ENCODE results near the gene RHOT2. TPM values are rescaled to one million over a fixed set of nuclear protein-coding genes. Genes with fewer than 3 reads are reported as not detected.

RHOT2 gene
- total RNA-seq, 1 experiment from 2014 or later, result 92.5 TPM

Other genes starting within 250 kb of the RHOT2 start
- 24.0 to 30.6 TPM (median 26.9 TPM) in 5 replicates for gene RAB11FIP3, start 242.5 kb upstream of the RHOT2 start, total RNA-seq (2022; extraction: Qiagen RNA extraction; ENCODE audit: low read depth)
- 44.2 to 76.6 TPM (median 71.4 TPM) in 5 replicates for gene CAPN15, start 140.4 kb upstream of the RHOT2 start, total RNA-seq (2022; extraction: Qiagen RNA extraction; ENCODE audit: low read depth)
- 0.13 to 0.22 TPM (median 0.17 TPM) in 4 of 5 replicates, not detected in the other for gene PRR35, start 107.7 kb upstream of the RHOT2 start, total RNA-seq (2022; extraction: Qiagen RNA extraction; ENCODE audit: low read depth)
- gene NHLRC4, start 101.1 kb upstream of the RHOT2 start, total RNA-seq (2022; extraction: Qiagen RNA extraction; ENCODE audit: low read depth), result 0.15 to 0.51 TPM (median 0.29 TPM) in 5 replicates
- gene PIGQ, start 98.2 kb upstream of the RHOT2 start, total RNA-seq (2022; extraction: Qiagen RNA extraction; ENCODE audit: low read depth), result 33.1 to 39.4 TPM (median 38.6 TPM) in 5 replicates
- 12.8 to 19.7 TPM (median 16.9 TPM) in 5 replicates for gene RAB40C, start 78.1 kb upstream of the RHOT2 start, total RNA-seq (2022; extraction: Qiagen RNA extraction; ENCODE audit: low read depth)
- 0.06 to 0.19 TPM (median 0.14 TPM) in 5 replicates for gene WFIKKN1, start 37.1 kb upstream of the RHOT2 start, total RNA-seq (2022; extraction: Qiagen RNA extraction; ENCODE audit: low read depth)
- 90.6 to 140 TPM (median 135 TPM) in 5 replicates for gene METTL26, start 31.8 kb upstream of the RHOT2 start, total RNA-seq (2022; extraction: Qiagen RNA extraction; ENCODE audit: low read depth)
- gene MCRIP2, start 26.3 kb upstream of the RHOT2 start, total RNA-seq (2022; extraction: Qiagen RNA extraction; ENCODE audit: low read depth), result 22.6 to 48.4 TPM (median 39.2 TPM) in 5 replicates
- 17.6 to 28.0 TPM (median 27.2 TPM) in 5 replicates for gene WDR90, start 18.8 kb upstream of the RHOT2 start, total RNA-seq (2022; extraction: Qiagen RNA extraction; ENCODE audit: low read depth)
- 0.56 to 1.4 TPM (median 1.3 TPM) in 5 replicates for gene RHBDL1, start 7.5 kb downstream of the RHOT2 start, total RNA-seq (2022; extraction: Qiagen RNA extraction; ENCODE audit: low read depth)
- 86.9 to 131 TPM (median 117 TPM) in 5 replicates for gene STUB1, start 12.3 kb downstream of the RHOT2 start, total RNA-seq (2022; extraction: Qiagen RNA extraction; ENCODE audit: low read depth)
- gene JMJD8, start 16.2 kb downstream of the RHOT2 start, total RNA-seq (2022; extraction: Qiagen RNA extraction; ENCODE audit: low read depth), result 63.9 to 81.6 TPM (median 78.7 TPM) in 5 replicates
- 4.2 to 6.3 TPM (median 5.8 TPM) in 5 replicates for gene WDR24, start 22.3 kb downstream of the RHOT2 start, total RNA-seq (2022; extraction: Qiagen RNA extraction; ENCODE audit: low read depth)
- gene FBXL16, start 37.7 kb downstream of the RHOT2 start, total RNA-seq (2022; extraction: Qiagen RNA extraction; ENCODE audit: low read depth), result 5.4 to 11.7 TPM (median 7.4 TPM) in 5 replicates
- gene METRN, start 47.0 kb downstream of the RHOT2 start, total RNA-seq (2022; extraction: Qiagen RNA extraction; ENCODE audit: low read depth), result 82.0 to 226 TPM (median 208 TPM) in 5 replicates
- 35.3 to 65.1 TPM (median 57.7 TPM) in 5 replicates for gene ANTKMT, start 53.0 kb downstream of the RHOT2 start, total RNA-seq (2022; extraction: Qiagen RNA extraction; ENCODE audit: low read depth)
- 4.2 to 7.7 TPM (median 5.6 TPM) in 5 replicates for gene CCDC78, start 58.3 kb downstream of the RHOT2 start, total RNA-seq (2022; extraction: Qiagen RNA extraction; ENCODE audit: low read depth)
- gene HAGHL, start 59.0 kb downstream of the RHOT2 start, total RNA-seq (2022; extraction: Qiagen RNA extraction; ENCODE audit: low read depth), result 15.2 to 20.6 TPM (median 18.0 TPM) in 5 replicates
- gene CIAO3, start 72.9 kb downstream of the RHOT2 start, total RNA-seq (2022; extraction: Qiagen RNA extraction; ENCODE audit: low read depth), result 20.2 to 27.9 TPM (median 25.3 TPM) in 5 replicates
- gene MSLN, start 92.6 kb downstream of the RHOT2 start, total RNA-seq (2022; extraction: Qiagen RNA extraction; ENCODE audit: low read depth), result 2.1 to 4.3 TPM (median 3.2 TPM) in 5 replicates
- 38.8 to 57.7 TPM (median 50.0 TPM) in 5 replicates for gene RPUSD1, start 120.2 kb downstream of the RHOT2 start, total RNA-seq (2022; extraction: Qiagen RNA extraction; ENCODE audit: low read depth)
- gene CHTF18, start 120.5 kb downstream of the RHOT2 start, total RNA-seq (2022; extraction: Qiagen RNA extraction; ENCODE audit: low read depth), result 14.8 to 28.8 TPM (median 24.9 TPM) in 5 replicates
- gene GNG13, start 132.6 kb downstream of the RHOT2 start, total RNA-seq (2022; extraction: Qiagen RNA extraction; ENCODE audit: low read depth), result not detected in 5 replicates

Measured in A549 treated with GW870086 at 1 μM for 4 hours (cell line).